Measurements from ENCODE around the gene ADAM23.

The ADAM23 gene

GRCh38 chr2:206665251-206665650, 221.9 kb downstream of the ADAM23 start:
- DNase-seq, result no peak

Measured in activated CD4-positive, alpha-beta T cell treated with anti-CD3 and anti-CD28 coated beads, Interleukin-2, amount 50 U/mL, for 1 hour (primary cell).